Activated CD8-positive, alpha-beta T cell treated with anti-CD3 and anti-CD28 coated beads, Interleukin-2, amount 10 ng/mL, durations not matched to agents 7 days and 5 days (primary cell): Measurements from ENCODE around the gene BMP2K. TPM values are rescaled to one million over a fixed set of nuclear protein-coding genes. Genes with fewer than 3 reads are reported as not detected.
"Not testable (repeated sequence)": the region's sequence is repeated elsewhere in the genome, so short reads cannot be mapped to it uniquely, and the experiment has no call there.

Experiments used
- ATAC-seq: fragments of 150-1000 bp; cut with Tn5 transposase; one replicate; pipeline ENCODE4 v1.10.0; 2021; ENCODE audit warnings: moderate library complexity
- CTCF ChIA-PET: fragments of 350-600 bp; sonication (Branson Sonifier 250); formaldehyde crosslinking; loops from one replicate; lab custom pipeline; 2021; ENCODE audit warnings: antibody characterized with exemption; lab: Charles Lee
- POLR2A ChIA-PET: fragments of 350-600 bp; sonication (Branson Sonifier 250); formaldehyde crosslinking; loops from one replicate; lab custom pipeline; 2021; ENCODE audit warnings: antibody characterized with exemption; lab: Charles Lee
- DNase-seq: peaks from one replicate; pipeline ENCODE4 v3.0.0-alpha.2; 2020
- H3K27ac Mint-ChIP-seq: one replicate; pipeline ENCODE4 v1.8.0; 2021; ENCODE audit warnings: mild to moderate bottlenecking, mixed read lengths
- H3K27me3 Mint-ChIP-seq: one replicate; pipeline ENCODE4 v1.8.0; 2021; ENCODE audit warnings: low read depth, mixed read lengths
- H3K36me3 Mint-ChIP-seq: one replicate; pipeline ENCODE4 v1.8.0; 2021; ENCODE audit warnings: low read depth, mixed read lengths
- H3K4me1 Mint-ChIP-seq: one replicate; pipeline ENCODE4 v1.8.0; 2021; ENCODE audit warnings: low read depth, mixed read lengths
- H3K4me3 Mint-ChIP-seq: one replicate; pipeline ENCODE4 v1.8.0; 2021; ENCODE audit warnings: mild to moderate bottlenecking, mixed read lengths
- H3K9me3 Mint-ChIP-seq: one replicate; pipeline ENCODE4 v1.8.0; 2022; ENCODE audit warnings: mixed read lengths; ENCODE audit not compliant: insufficient read depth
- total RNA-seq, 2 experiments: library from RNA; stranded (reverse); gene quantifications; one replicate each; pipeline ENCODE4 v1.2.3, GENCODE V29; 2021

Gene BMP2K
- total RNA-seq, 2 experiments from 2014 or later, result 27.2 to 28.8 TPM

DNA sequence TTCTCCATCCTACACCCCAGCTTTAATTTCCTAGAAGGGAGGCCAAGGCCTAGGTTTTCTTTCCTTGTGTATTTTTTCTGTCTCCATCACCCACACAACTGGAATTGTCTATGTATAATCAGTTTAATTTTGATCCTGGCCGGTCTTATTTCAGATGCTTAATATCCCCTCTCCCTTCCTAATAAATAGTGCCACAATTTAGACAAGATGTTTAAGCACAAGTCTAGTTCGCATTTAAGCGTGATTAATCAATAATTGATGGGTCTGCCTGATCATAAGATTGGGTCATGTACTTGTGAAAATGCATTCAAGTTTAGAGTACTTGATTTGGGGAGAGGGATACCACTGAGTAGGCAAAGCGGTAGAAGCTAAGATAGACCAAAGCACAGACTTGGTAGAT is 2.4 kb downstream of the BMP2K start:
- Mint-ChIP-seq H3K36me3 (no peaks in the 10 kb centered on the region), H3K27me3 (no peaks in the 10 kb centered on the region), H3K9me3 (no peaks in the 10 kb centered on the region), H3K27ac (no peak overlapping the region), H3K4me1 (peaks cover 15% of the 10 kb centered on the region), H3K4me3 (no peak overlapping the region)
- ATAC-seq (no peak), DNase-seq (no peak)
- ChIA-PET CTCF (interaction anchor here (2.5 kb wide), 1 partner anchor 165 kb away, joined by 13 read pairs; no protein-coding TSS in a partner anchor), POLR2A (interaction anchor here (0.7 kb wide), 1 partner anchor 121 kb away, joined by 4 read pairs; no protein-coding TSS in a partner anchor)

- Mint-ChIP-seq H3K27me3 (no peaks in the 10 kb centered on the region), H3K27ac (no peak overlapping the region), H3K4me3 (no peak overlapping the region), H3K36me3 (no peaks in the 10 kb centered on the region), H3K4me1 (peaks cover 19% of the 10 kb centered on the region), H3K9me3 (no peaks in the 10 kb centered on the region)
- ChIA-PET POLR2A (interaction anchor here (0.6 to 0.7 kb wide), 2 partner anchors 122 to 330 kb away, joined by 3 to 4 read pairs; no protein-coding TSS in a partner anchor), CTCF (no interaction called here)
- DNase-seq (no peak), ATAC-seq (no peak)
These were observed 3.1 kb downstream of the BMP2K start for GRCh38 chr4:78779280-78779679.

DNA sequence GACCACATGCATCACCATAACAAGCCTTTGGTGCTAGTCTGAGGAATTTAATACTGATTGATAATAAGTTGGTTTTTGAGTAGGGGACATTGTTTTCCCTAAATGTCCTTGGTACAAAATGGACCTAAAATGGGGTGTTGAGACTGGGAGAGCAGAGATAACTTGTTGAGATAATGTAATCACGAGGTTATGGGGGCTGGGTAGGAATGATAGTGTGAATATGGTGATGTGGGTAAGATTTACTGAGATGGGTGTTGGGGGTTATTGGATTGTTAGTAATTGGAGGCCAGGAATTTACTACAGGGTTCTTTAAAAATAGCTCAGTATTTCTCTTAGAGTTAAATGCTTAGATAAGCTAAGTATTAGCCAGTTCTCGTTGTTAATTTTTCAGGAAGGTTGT is 3.9 kb downstream of the BMP2K start:
- Mint-ChIP-seq H3K27ac (no peak overlapping the region), H3K27me3 (no peaks in the 10 kb centered on the region), H3K9me3 (no peaks in the 10 kb centered on the region), H3K4me3 (no peak overlapping the region), H3K4me1 (peaks cover 15% of the 10 kb centered on the region), H3K36me3 (no peaks in the 10 kb centered on the region)
- DNase-seq, result no peak
- POLR2A ChIA-PET, result interaction anchor here (0.6 kb wide), 2 partner anchors 330 to 1620 kb away, joined by 3 read pairs; no protein-coding TSS in a partner anchor
- ATAC-seq, result no peak
- CTCF ChIA-PET, result no interaction called here

DNA sequence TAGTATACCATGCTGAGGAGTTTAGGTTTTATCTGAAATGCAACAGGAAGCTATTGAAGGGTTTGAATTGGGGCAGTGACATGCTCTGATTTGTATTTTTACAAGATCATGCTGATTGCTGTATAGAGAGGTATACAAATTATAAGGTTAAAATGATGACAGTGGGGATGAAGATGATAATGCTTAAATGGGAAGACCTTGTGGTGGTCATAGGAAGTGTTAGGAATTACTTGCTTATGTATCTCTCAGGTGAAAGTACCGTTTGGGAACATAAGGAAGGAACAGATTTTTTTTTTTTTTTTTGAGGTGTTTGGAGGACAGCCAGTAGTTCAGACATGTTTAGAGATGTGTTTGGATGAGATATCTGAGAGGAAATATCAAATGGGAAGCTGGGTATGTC is 5.0 kb downstream of the BMP2K start:
- POLR2A ChIA-PET, result interaction anchor here (0.6 kb wide), 1 partner anchor 11 kb away, joined by 3 read pairs; no protein-coding TSS in a partner anchor
- no peak overlapping the region for H3K27ac Mint-ChIP-seq
- peaks cover 5% of the 10 kb centered on the region for H3K36me3 Mint-ChIP-seq
- H3K4me3 Mint-ChIP-seq, result no peak overlapping the region
- ATAC-seq (no peak), DNase-seq (no peak)
- H3K27me3 Mint-ChIP-seq, result no peaks in the 10 kb centered on the region
- CTCF ChIA-PET, result interaction anchor here (1.4 kb wide), 1 partner anchor 171 kb away, joined by 3 read pairs; no protein-coding TSS in a partner anchor
- H3K4me1 Mint-ChIP-seq, result peaks cover 13% of the 10 kb centered on the region
- H3K9me3 Mint-ChIP-seq, result no peaks in the 10 kb centered on the region

GRCh38 chr4:78781924-78782323 is 5.8 kb downstream of the BMP2K start:
- Mint-ChIP-seq H3K36me3 (peaks cover 6% of the 10 kb centered on the region), H3K9me3 (no peaks in the 10 kb centered on the region), H3K27me3 (no peaks in the 10 kb centered on the region), H3K4me1 (peaks cover 13% of the 10 kb centered on the region), H3K4me3 (no peak overlapping the region), H3K27ac (no peak overlapping the region)
- ATAC-seq (no peak), DNase-seq (no peak)
- ChIA-PET POLR2A (no interaction called here), CTCF (interaction anchor here (1.4 kb wide), 1 partner anchor 171 kb away, joined by 3 read pairs; no protein-coding TSS in a partner anchor)

DNA sequence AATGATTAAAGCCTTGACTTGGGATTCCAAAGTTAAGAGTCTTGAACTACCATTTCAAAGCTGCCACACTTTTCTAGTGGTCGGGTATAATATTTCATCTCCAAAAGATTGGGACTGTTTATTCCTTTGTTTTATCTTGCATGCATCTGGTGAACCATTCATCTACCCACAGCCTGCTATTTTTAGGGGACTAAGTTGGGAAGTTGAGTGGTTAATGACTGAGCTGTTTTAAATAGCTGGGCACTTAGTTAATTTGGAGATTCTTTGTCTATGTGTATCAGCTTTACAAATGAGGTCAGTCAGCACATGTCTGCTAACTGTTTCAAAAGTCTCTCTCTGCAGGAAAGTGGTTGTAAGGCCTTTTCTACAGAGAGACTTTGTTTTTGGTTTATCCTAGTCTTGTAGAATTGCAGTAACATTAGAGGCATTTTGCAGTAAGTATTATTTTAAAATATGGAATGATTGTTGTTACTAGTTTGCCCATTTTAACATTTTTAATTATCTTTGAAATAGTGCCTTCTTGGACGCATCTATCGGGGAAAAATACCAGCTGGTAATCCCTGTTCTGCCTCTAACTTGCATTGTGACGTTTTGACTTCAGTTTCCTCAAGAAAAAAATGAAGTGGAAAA is 8.2 kb downstream of the BMP2K start:
- DNase-seq (no peak), ATAC-seq (no peak)
- ChIA-PET CTCF (interaction anchor here (1.2 kb wide), 1 partner anchor 172 kb away, joined by 3 read pairs; no protein-coding TSS in a partner anchor), POLR2A (no interaction called here)
- Mint-ChIP-seq H3K4me3 (no peak overlapping the region), H3K4me1 (peaks cover 12% of the 10 kb centered on the region), H3K9me3 (no peaks in the 10 kb centered on the region), H3K36me3 (peaks cover 11% of the 10 kb centered on the region), H3K27ac (no peak overlapping the region), H3K27me3 (no peaks in the 10 kb centered on the region)

DNA sequence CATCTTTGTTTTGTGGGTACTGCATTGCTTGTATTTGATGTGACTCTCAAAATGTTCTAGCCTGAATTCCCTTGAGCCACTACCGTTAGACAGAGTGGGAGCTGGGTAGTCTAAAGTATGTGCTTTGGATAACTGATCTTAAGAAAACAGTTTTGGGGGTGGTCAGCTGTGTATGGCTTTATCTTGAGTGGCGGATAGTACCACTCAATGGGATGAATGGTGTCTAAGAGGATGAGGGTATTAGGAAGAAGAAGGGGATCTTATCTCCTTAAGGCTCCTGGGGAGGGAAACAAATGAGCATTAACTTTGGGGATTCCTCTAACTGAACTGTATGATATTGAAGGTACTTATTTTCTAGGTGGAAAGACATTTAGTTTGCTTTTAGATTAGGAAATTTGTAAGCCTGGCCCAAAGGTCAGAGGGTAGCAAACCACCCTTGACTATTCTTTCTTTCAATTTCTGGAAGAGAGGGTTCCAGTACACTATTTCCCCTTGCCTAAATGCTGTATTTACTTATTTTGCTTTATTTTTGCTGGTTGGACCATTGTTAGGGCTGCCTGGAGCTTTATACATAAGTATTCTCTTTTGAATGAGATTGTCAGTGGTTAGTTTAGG is 11.3 kb downstream of the BMP2K start:
- POLR2A ChIA-PET, result no interaction called here

GRCh38 chr4:78788007-78788889 is 12.1 kb downstream of the BMP2K start:
- peaks cover 12% of the 10 kb centered on the region for H3K36me3 Mint-ChIP-seq
- ChIA-PET CTCF (interaction anchor here (1.3 kb wide), 1 partner anchor 175 kb away, joined by 4 read pairs; no protein-coding TSS in a partner anchor), POLR2A (no interaction called here)
- H3K4me1 Mint-ChIP-seq, result peaks cover 12% of the 10 kb centered on the region
- H3K27me3 Mint-ChIP-seq, result no peaks in the 10 kb centered on the region
- no peak for DNase-seq
- no peak for ATAC-seq
- H3K4me3 Mint-ChIP-seq, result no peak overlapping the region
- no peaks in the 10 kb centered on the region for H3K9me3 Mint-ChIP-seq
- no peak overlapping the region for H3K27ac Mint-ChIP-seq

More for the DNA sequence above, 11.3 kb downstream of the BMP2K start:
- peaks cover 12% of the 10 kb centered on the region for H3K36me3 Mint-ChIP-seq
- CTCF ChIA-PET, result interaction anchor here (1.3 kb wide), 1 partner anchor 174 kb away, joined by 4 read pairs; no protein-coding TSS in a partner anchor
- H3K4me3 Mint-ChIP-seq, result no peak overlapping the region
- no peaks in the 10 kb centered on the region for H3K27me3 Mint-ChIP-seq
- H3K4me1 Mint-ChIP-seq, result peaks cover 12% of the 10 kb centered on the region
- ATAC-seq (no peak), DNase-seq (no peak)
- H3K27ac Mint-ChIP-seq, result no peak overlapping the region
- H3K9me3 Mint-ChIP-seq, result no peaks in the 10 kb centered on the region

GRCh38 chr4:78795594-78796416 is 19.7 kb downstream of the BMP2K start:
- CTCF ChIA-PET, H3K27ac Mint-ChIP-seq, ATAC-seq, H3K36me3 Mint-ChIP-seq, H3K27me3 Mint-ChIP-seq, H3K9me3 Mint-ChIP-seq, POLR2A ChIA-PET, H3K4me3 Mint-ChIP-seq, DNase-seq, H3K4me1 Mint-ChIP-seq: not testable (repeated sequence)

- Mint-ChIP-seq H3K9me3 (peaks cover 6% of the 10 kb centered on the region), H3K4me3 (no peak overlapping the region), H3K36me3 (peaks cover 8% of the 10 kb centered on the region), H3K4me1 (peaks cover 8% of the 10 kb centered on the region), H3K27me3 (no peaks in the 10 kb centered on the region), H3K27ac (no peak overlapping the region)
- no peak for DNase-seq
- CTCF ChIA-PET, result no interaction called here
- POLR2A ChIA-PET, result no interaction called here
- no peak for ATAC-seq
These were observed 20.4 kb downstream of the BMP2K start for GRCh38 chr4:78796526-78796925.
